ENCODE measurements around the gene WNT7B.

WNT7B gene

DNA sequence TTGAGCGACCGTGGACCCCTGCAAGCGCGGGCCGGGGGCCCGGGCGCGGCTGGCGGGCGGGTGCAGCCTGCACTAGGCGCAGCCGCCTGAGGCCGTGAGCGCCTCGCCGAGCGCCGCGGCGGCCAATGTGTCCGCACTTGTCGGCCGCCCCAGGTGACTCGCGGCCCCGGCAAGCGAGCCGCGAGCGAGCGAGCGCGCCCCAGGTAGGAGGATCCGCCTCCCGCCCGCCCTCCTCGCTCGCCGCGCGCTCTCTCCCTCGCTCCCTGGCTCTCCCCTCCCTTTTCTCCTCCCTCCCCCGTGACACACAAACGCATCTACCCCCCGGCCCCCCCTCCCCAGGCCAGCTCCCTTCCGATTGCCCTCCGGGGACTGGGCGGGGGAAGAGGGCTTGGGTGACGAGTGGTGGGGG lies at the start of gene WNT7B:
Gene WNT7B, minus strand, starts transcription at position 160 of the 409 bp plus-strand sequence. CDS start 408 bp downstream, outside the sequence.
- no peak for DNase-seq

- no peak for DNase-seq
Observed at GRCh38 chr22:46025973-46026898, 49.3 kb upstream of the WNT7B start.

- no peak for DNase-seq
Observed at GRCh38 chr22:46025225-46025972, 48.4 kb upstream of the WNT7B start.

DNA sequence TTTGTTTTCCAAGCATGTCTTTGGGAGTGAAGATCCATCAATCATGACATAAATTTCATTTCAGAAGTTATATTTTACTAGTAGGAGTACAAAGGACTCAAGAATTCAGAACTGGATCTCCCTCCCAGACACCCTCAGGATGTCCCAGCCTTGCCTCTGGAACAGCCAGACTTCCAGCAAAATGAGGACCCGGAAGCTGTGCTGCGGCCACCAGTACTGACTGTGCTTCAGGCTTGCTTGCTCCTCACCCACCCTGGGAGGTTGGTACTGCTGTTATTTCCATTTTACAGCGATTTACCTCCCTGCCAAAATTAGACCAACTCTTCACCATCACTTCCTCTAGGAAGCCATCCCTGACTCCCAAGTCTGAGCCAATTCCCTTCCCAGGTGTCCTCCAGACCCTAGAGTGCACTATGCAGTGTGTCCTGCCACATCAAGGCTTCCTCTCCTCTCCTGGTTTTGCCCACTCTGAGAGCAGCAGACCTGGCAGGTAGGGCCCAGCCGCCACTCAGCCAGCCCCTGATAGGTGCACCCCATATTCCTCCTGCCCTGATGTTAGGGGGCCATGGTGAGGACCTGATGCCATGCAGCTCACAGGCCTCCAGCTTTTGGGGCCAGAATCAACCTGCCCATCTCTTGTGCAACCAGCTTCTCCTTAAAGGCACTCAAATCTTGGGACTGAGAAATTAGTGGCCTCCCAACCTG lies 47.3 kb upstream of the WNT7B start:
- no peak for DNase-seq

GRCh38 chr22:46023558-46023981 lies 46.6 kb upstream of the WNT7B start:
- DNase-seq: no peak

GRCh38 chr22:46022881-46023512 lies 46.0 kb upstream of the WNT7B start:
- DNase-seq: no peak

- DNase-seq: no peak
Observed at GRCh38 chr22:46021577-46021976, 44.6 kb upstream of the WNT7B start.

GRCh38 chr22:46019351-46019750 lies 42.4 kb upstream of the WNT7B start:
- DNase-seq: no peak

GRCh38 chr22:46018859-46019258 lies 41.9 kb upstream of the WNT7B start:
- no peak for DNase-seq

DNA sequence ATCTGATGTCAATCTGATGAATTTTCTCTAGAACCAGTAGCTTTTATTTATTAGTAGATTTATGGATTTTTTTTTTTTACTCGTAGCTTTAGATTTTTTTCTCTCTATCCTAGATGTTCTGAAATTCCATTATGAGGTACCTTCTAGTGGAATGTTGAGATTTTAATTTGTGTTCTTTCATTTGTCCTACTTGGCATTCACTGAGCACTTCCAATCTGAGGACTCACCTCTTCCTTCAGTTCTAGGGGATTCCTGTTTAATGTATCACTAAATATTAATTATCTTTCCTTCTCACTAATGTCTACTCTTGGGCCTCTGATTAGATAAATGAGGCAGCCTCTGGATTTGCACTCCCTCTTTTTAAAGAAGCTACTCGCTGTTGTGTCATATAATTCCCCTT lies 40.2 kb upstream of the WNT7B start:
- DNase-seq: no peak

GRCh38 chr22:46013460-46014416 lies 36.8 kb upstream of the WNT7B start:
- peak; percentile 94 for DNase-seq

- no peak for DNase-seq
Observed at GRCh38 chr22:46012881-46013281, 35.9 kb upstream of the WNT7B start.

DNA sequence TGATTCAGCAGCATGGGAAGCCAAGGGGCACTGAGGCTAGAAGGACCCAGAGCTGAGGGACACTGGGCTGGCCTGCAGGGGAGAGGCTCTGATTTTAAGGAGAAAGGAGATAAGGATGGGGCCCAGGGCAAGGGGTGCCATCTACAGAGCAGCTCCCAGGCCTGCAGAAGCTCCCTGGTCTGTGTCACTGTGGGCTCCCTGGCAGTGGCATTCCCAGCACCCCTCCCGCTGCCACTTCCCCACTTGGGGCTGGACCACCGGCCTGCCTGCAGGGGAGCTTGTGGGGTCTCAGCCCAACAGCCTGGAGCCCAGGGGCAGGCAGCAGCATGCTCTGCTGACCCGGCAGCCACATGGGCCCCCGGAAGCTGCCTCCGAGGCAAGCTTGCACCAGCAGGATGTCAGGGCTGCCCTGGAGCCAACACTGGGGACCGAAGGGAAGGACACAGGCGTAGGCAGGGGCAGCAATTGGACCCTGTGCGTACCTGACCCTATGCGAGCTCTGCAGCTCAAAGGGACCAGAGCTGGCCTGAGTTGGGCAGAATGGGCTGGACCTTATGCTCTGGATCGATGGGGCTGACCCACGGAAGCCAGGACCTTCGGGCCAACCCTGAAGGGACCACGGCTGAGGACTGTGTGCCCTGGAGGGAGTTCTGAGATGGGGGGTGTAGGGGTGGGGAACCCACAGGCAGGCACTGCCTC lies 35.4 kb upstream of the WNT7B start:
- DNase-seq: no peak

DNA sequence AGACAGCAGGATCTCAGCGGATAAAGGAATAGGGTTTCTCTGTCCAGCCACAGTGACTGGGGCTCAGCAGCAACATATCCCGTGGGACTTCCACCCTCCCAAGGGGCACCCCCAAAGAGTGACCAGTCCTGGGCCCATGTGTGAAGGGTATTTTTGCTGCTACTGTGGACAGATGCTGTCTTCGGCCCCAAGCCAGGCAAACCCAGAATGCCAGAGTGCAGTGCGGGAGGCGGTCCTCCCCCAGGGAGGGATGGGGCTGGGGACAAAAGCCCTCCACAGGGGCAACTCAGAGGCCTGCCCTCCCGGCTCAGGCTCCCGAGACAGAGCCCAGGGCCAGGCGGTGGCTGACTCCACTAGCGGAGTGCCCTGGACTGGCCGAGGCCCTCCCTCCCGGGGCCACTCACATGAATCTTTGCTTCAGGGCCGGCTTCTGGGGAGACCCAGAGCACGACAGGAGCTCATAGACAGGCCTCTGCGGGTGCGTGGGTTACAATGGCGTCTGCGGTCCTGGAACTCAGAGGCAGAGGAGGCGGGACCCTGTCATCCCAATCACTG lies 34.7 kb upstream of the WNT7B start:
- no peak for DNase-seq

DNA sequence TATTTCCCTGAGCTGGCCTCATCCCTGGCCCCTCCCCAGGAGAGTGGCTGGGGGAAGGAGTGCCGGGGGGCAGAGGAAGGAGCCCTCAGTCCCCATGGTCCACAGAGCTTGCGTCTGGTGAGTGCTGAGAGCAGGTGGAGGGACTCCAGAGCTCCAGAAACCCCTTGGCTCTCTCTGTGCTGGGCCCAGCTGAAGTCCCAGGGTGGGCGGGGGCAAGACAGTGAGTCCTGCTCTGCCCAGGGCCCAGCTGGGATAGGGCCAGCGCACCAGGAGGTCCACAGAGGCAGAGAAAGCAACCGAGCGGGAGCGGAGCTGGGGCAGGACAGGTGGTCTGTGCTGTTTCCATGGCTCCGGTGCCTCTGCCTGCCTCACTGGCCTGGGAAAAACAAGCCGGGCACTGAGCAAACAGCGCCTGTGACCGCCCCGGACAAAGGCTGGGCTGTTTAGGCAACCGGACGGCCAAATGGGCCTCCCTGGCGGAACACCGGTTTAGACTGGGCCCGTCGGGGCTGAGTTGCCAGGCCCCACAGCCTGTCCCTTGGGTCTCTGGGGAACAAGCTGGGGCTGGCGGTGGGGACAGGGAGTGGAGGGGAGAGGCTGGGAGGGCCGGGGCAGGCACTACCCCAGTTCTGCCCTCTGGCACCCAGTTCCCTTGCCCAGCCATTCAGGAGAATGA lies 34.1 kb upstream of the WNT7B start:
- DNase-seq: no peak

DNA sequence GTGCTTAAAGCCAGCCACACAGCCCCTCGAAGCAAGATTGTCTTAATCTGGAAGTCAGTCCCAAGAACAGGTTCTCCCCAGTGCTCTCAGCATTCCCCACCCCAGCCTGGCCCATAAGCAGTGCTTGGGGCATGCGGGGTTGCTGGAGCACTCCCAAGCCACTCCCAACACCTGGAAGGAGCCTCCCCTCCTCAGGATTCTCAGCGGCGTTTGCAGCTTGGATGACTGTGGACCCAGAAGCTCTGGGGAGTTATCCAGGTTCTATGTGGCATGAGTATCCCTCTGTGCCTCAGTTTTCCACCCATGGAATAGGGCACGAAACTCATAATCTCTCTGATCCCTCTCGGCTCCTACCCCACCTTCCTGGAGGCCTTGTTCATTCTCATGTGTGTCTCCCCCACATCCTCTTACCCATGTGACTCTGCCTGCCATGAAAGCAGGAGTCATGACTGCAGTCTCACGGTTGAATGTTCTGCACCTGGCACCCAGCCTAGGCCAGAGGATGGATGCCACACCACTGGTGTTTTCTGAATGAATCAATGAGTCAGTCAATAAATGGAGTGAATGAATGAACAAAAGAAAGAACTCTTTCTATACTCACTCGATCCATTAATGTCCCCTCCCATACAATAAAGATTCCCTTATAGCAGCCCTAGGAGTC lies 33.4 kb upstream of the WNT7B start:
- no peak for DNase-seq

- no peak for DNase-seq
Observed at GRCh38 chr22:46009730-46010129, 32.8 kb upstream of the WNT7B start.

GRCh38 chr22:46008836-46009596 lies 32.1 kb upstream of the WNT7B start:
- DNase-seq: no peak

- no peak for DNase-seq
Observed at GRCh38 chr22:46008291-46008690, 31.3 kb upstream of the WNT7B start.

Data from activated CD8-positive, alpha-beta memory T cell treated with anti-CD3 and anti-CD28 coated beads, Interleukin-2, amount 50 U/mL, for 48 hours (primary cell).